Left lobe of liver (tissue), 2 donors: ENCODE data around the gene POU1F1. TPM values are rescaled to one million over a fixed set of nuclear protein-coding genes. Genes with fewer than 3 reads are reported as not detected.
"Not testable (repeated sequence)": the region's sequence is repeated elsewhere in the genome, so short reads cannot be mapped to it uniquely, and the experiment has no call there.

Source experiments
- ATAC-seq: fragments of 200-7000 bp; cut with Tn5 transposase; one replicate; pipeline ENCODE4 v1.9.1; 2020; ENCODE audit warnings: mild to moderate bottlenecking, moderate library complexity
- DNase-seq: peaks from one replicate; pipeline ENCODE4 v3.0.0-alpha.2; 2020; ENCODE audit warnings: low spot score
- total RNA-seq: library from RNA; stranded (reverse); gene quantifications from one replicate; pipeline ENCODE4 v1.2.1, GENCODE V29; 2021
- donor health status: DM: no; HTN: no; CAD: no; lungs with moderate emphysema.
- donor health status: DM: no; HTN: yes; CAD: no.

POU1F1 gene
- total RNA-seq, 1 donor from 2014 or later, result not detected

DNA sequence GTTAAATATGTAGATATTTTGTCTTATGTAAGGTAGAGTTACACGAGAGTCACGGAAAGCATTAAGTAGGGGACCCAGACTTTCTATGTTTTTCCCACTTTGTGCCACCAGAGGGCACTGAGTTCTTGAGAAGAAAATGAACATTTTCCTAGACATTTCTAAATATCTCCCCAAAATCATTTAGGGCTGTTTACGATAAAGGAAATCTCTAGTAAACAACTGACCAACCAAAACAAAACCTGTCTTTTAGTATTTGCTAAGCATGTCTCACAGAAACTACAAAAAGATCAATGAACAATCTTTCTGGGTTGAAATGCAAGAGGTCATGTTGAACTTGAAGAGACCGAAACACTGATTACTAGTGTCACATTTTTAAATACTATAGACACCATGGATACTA lies 16.1 kb downstream of the POU1F1 start:
- DNase-seq (no peak), ATAC-seq (peak; percentile 87)

- DNase-seq (no peak), ATAC-seq (no peak)
Measured at GRCh38 chr3:87250009-87250408, 26.4 kb downstream of the POU1F1 start.

GRCh38 chr3:87248831-87249230 lies 27.6 kb downstream of the POU1F1 start:
- DNase-seq (no peak), ATAC-seq (no peak)

DNA sequence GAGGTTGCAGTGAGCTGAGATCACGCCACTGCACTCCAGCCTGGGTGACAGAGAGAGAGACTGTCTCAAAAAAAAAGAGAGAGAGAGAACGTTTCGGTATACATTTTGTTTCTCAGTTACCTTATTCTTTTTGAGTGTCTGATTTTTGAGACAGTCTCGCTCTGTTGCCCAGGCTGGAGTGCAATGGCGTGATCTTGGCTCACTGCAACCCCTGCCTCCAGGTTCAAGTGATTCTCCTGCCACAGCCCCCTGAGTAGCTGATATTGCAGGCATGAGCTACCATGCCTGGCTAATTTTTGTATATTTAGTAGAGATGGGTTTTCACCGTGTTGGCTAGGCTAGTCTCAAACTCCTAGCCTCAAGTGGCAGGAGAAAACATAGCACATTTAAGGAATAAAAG lies 28.2 kb downstream of the POU1F1 start:
- not testable (repeated sequence) for DNase-seq, ATAC-seq

DNA sequence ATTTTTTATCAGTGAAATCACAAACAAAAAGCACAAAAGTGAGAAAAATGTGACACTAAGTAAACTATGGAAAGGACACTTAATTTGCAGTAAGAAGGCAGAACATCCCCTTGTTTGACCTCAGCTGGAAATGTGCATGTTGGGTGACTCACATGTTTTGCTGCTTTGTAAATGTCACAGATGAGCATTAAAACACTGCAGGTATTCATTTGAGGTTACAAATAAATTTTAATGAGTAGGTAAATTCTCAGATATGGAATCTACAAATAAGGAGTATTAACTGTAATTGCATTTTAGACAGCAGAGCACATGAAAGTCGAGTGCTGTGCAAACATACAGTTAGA lies 29.0 kb downstream of the POU1F1 start:
- ATAC-seq (no peak), DNase-seq (no peak)

DNA sequence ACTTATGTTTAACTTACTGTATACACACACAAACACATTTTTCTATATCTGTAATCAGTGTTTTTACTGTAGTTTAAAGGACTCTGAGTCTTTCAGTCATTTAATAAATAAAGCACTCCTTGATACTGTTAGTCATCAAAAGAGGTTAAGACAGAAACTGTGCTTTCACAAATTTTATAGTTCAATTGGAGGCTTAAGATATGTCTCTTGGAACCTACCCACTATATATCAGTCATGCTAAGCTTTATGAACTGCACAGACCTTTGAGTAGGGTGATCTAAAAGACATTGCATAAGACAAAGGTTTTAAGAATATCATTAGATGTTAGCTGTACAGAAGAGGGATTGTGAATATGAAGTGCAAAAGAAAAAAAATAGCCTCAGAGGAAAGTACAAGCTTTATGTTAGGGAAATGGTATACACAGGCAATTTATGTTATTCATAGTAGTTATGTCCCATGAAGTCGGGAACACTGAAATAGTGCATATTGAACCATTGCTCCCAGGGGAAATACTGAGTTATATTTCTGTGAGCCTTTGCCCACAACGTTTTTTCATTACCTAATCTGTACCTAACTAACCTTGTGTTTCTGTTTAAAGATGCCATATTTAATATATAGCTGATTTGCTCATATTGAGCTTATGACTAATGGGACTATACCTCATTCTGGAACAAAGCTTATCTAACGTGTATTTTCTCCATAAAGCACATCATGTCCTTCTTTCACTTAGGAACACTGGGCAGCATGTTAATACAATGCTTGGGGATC lies 29.5 kb downstream of the POU1F1 start:
- ATAC-seq (no peak), DNase-seq (no peak)

GRCh38 chr3:87236093-87236492 lies 40.3 kb downstream of the POU1F1 start:
- no peak for DNase-seq
- no peak for ATAC-seq

DNA sequence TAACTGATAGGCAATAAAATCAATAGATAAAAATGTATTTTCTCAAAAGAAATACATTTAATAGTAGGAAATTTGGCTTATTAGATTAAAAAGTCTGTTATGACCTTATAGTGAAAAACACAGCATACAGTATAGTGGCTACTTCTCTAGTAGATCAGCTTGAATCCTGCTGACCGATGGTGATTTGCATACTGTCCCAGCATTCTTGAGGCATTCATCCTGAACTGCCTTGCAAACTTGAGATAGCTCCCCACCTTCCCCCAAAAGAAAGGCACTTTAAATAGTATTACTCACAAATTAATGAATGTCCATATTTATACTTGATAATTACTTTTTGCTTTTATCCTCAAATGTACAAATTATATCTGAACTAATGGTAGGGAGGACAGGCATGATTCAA lies 42.6 kb downstream of the POU1F1 start:
- DNase-seq, result no peak
- no peak for ATAC-seq

GRCh38 chr3:87229113-87229512 lies 47.3 kb downstream of the POU1F1 start:
- no peak for ATAC-seq
- DNase-seq, result no peak

GRCh38 chr3:87228316-87228715 lies 48.1 kb downstream of the POU1F1 start:
- ATAC-seq (no peak), DNase-seq (no peak)

DNA sequence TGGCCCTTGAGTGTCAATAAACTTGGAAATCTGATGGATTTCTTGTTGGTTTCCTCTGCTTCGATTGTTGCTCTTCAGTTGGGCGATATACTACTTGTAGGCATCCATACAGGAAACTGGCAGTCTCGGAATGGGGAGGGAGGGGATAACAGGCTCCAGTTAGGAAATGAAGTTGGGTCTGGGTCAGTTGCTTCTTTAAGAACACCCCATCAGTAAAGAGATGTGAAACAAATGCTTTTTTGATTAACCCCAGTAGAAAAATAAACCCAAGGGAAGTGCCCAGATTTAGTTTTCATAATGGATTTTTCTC lies 48.6 kb downstream of the POU1F1 start:
- peak; percentile 2 for ATAC-seq

DNA sequence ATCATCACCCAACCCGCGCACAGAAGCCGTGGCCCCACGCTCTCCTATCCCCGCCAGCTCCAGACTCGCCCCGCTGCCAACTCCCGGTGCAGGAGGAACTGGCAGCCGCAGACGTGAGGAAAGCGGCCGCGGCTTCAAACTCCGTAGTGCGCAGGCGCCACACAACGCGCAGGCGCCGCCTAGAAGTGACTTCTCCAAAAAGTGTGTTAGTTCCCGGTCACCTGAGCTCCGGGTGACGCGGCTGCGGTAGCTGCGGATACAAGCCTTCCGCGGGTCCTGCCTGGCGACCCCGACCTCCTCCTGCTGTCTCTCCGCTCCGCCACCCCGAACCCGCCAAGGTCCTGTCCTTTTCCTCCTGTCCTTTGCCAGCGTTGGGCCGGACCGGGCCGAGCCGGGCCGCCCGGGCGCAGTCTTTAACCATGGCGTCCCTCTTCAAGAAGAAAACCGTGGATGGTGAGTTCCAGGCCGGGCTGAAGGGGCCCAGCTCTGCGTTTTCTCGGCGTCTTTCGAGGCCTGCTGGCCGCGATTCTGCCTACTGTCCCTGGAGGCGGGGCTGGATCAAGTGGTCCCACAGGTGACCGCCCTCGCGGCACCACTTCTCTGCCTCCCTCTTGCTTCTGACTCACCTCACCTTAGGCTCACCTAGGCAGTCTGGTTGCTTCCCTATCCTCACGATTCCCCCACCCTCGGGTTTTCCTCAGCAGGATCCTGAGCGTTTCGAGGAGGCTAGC lies 49.1 kb downstream of the POU1F1 start, which contains the start of gene CHMP2B:
TSS of gene CHMP2B (plus strand) at position 206 of the 731 bp plus-strand sequence. CDS start at position 420, 214 bp downstream.
- peak; percentile 94 for ATAC-seq
- peak; percentile 97 for DNase-seq

More for the DNA sequence above, 48.6 kb downstream of the POU1F1 start:
- no peak for DNase-seq

- ATAC-seq, result no peak
- peak; percentile 44 for DNase-seq
Measured at GRCh38 chr3:87225659-87226058, 50.7 kb downstream of the POU1F1 start.

- DNase-seq, result no peak
- ATAC-seq, result no peak
Measured at GRCh38 chr3:87219611-87220010, 56.8 kb downstream of the POU1F1 start.

DNA sequence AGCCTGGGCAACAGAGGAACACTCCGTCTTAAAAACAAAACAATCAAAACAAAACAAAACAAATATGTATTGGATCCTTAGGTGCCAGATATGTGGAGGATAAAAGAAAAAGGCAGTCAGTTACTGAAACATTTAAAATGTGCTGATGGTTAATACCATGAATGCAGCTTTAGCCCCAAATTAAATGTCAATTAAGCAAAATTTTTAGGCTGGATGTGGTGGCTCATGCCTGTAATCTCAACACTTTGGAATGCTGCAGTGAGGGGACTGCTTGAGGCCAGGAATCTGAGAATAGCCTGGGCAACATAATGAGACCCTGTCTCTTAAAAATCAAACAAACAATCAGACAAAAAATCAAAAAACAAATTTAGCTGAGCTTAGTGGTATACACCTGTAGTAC lies 57.8 kb downstream of the POU1F1 start:
- DNase-seq (no peak), ATAC-seq (no peak)

Other genes with a start within 250 kb of the POU1F1 start
- gene CHMP2B, start 49.3 kb downstream of the POU1F1 start, total RNA-seq, result 18.1 TPM